ENCODE measurements around the gene FGFBP3. TPM values are rescaled to one million over a fixed set of nuclear protein-coding genes. Genes with fewer than 3 reads are reported as not detected.

The FGFBP3 gene
- total RNA-seq, 3 donors from 2014 or later: 0.59 to 1.1 (median 0.66) TPM

DNA sequence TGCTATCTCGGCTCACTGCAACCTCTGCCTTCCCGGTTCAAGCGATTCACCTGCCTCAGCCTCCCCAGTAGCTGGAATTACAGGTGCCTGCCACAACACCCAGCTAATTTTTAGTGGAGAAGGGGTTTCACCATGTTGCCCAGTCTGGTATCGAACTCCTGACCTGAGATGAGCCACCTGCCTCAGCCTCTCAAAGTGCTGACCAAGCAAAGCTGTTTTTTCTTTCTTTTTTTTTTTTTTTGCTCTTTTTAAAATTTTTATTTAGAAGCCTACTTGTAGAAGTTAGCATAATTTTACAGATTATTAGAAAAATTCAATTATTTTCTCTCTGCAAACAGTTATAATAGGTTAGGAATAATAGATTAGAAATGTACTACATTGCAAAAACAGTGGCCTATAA is 1.2 kb upstream of the FGFBP3 start:
- intact Hi-C loops (cut with DNase I; ENCODE audit: low total_unique reads): no loop called here
- Histone ChIP-seq H3K9me3 (no peaks in the 10 kb centered on the region), H3K4me1 (no peaks in the 10 kb centered on the region), H3K36me3 (no peaks in the 10 kb centered on the region), H3K27me3 (no peaks in the 10 kb centered on the region), H3K4me3 (no peak overlapping the region), H3K27ac (no peak overlapping the region)
- DNase-seq (ENCODE audit: low spot score in 2 of 2): no peak
- TF ChIP-seq POLR2A (IDR thresholded peaks at IDR 0.05) (no peak), POLR2AphosphoS5 (IDR thresholded peaks at IDR 0.05) (no peak)
- TF ChIP-seq, protein P1, sequence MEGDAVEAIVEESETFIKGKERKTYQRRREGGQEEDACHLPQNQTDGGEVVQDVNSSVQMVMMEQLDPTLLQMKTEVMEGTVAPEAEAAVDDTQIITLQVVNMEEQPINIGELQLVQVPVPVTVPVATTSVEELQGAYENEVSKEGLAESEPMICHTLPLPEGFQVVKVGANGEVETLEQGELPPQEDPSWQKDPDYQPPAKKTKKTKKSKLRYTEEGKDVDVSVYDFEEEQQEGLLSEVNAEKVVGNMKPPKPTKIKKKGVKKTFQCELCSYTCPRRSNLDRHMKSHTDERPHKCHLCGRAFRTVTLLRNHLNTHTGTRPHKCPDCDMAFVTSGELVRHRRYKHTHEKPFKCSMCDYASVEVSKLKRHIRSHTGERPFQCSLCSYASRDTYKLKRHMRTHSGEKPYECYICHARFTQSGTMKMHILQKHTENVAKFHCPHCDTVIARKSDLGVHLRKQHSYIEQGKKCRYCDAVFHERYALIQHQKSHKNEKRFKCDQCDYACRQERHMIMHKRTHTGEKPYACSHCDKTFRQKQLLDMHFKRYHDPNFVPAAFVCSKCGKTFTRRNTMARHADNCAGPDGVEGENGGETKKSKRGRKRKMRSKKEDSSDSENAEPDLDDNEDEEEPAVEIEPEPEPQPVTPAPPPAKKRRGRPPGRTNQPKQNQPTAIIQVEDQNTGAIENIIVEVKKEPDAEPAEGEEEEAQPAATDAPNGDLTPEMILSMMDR (IDR thresholded peaks at IDR 0.05): no peak

- Histone ChIP-seq H3K27ac (peak overlapping the region; percentile 60 to 78), H3K9me3 (no peaks in the 10 kb centered on the region), H3K27me3 (no peaks in the 10 kb centered on the region), H3K36me3 (no peaks in the 10 kb centered on the region), H3K4me3 (peak overlapping the region; percentile 62 to 97 (median 79)), H3K4me1 (no peaks in the 10 kb centered on the region)
- intact Hi-C loops (cut with DNase I; ENCODE audit: low total_unique reads): no loop called here
- DNase-seq (ENCODE audit: low spot score in 2 of 2): peak; percentile 43 to 71
- TF ChIP-seq, protein P1 (IDR thresholded peaks at IDR 0.05): no peak
- TF ChIP-seq POLR2A (IDR thresholded peaks at IDR 0.05) (no peak), POLR2AphosphoS5 (IDR thresholded peaks at IDR 0.05) (no peak)
These were observed 759 bp downstream of the FGFBP3 start for GRCh38 chr10:91908337-91909116.

GRCh38 chr10:91907914-91908336 is 1.4 kb downstream of the FGFBP3 start:
- intact Hi-C loops (cut with DNase I; ENCODE audit: low total_unique reads): no loop called here
- TF ChIP-seq, protein P1 (IDR thresholded peaks at IDR 0.05): no peak
- TF ChIP-seq POLR2AphosphoS5 (IDR thresholded peaks at IDR 0.05) (no peak), POLR2A (IDR thresholded peaks at IDR 0.05) (no peak)
- Histone ChIP-seq H3K27me3 (no peaks in the 10 kb centered on the region), H3K9me3 (no peaks in the 10 kb centered on the region), H3K36me3 (no peaks in the 10 kb centered on the region), H3K27ac (peak overlapping the region; percentile 60 to 78), H3K4me1 (no peaks in the 10 kb centered on the region), H3K4me3 (peak overlapping the region; percentile 62 to 97 (median 79))
- DNase-seq (ENCODE audit: low spot score in 2 of 2): no peak

DNA sequence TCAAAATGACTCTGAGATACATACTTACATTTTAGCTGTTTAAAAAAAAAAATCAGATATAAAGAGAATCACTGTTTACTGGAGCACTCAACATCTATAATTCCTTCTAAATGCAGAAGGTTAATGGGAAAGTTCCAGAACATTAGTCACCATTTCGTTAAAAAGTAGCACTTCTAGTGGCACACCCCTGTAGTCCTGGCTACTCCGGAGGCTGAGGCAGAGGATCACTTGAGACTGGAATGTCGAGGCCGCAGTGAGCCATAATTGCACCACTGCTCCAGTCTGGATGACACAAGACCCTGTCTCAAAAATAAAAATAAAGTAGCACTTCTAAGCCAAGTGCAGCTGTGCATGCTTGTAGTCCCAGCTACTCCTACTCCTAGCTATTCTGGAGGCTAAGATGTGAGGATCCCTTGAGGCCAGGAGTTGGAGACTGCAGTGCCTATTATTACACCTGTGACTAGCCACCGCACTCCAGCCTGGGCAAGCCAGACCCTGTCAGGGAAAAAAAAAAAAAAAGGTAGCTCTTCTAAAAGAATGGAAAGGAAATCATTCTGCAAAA is 2.2 kb downstream of the FGFBP3 start:
- Histone ChIP-seq H3K9me3 (no peaks in the 10 kb centered on the region), H3K27ac (no peak overlapping the region), H3K36me3 (no peaks in the 10 kb centered on the region), H3K27me3 (no peaks in the 10 kb centered on the region), H3K4me1 (no peaks in the 10 kb centered on the region), H3K4me3 (peak overlapping the region in 1 of 3 donors; percentile 97)
- DNase-seq (ENCODE audit: low spot score in 2 of 2): no peak
- intact Hi-C loops (cut with DNase I; ENCODE audit: low total_unique reads): no loop called here
- TF ChIP-seq POLR2A (IDR thresholded peaks at IDR 0.05) (no peak), POLR2AphosphoS5 (IDR thresholded peaks at IDR 0.05) (no peak)
- TF ChIP-seq, protein P1 (IDR thresholded peaks at IDR 0.05): no peak
